Chondrocyte (in vitro differentiated cells): ENCODE measurements around the gene FAM241B. TPM values are rescaled to one million over a fixed set of nuclear protein-coding genes. Genes with fewer than 3 reads are reported as not detected.
A peak's percentile ranks its signal among the peaks of the same experiment; 100 is the strongest.

Experiments
- DNase-seq: peaks from one replicate; pipeline ENCODE4 v3.0.0; 2021; ENCODE audit warnings: mixed read lengths, low spot score
- H3K27ac Mint-ChIP-seq: one replicate; pipeline ENCODE4 v1.8.0; 2021; ENCODE audit warnings: mild to moderate bottlenecking, moderate library complexity, mixed read lengths; ENCODE audit not compliant: unreplicated experiment
- H3K27me3 Mint-ChIP-seq: 2 replicates; pipeline ENCODE4 v1.8.0; 2021; ENCODE audit warnings: low read depth, mixed read lengths
- H3K36me3 Mint-ChIP-seq: 2 replicates; pipeline ENCODE4 v1.8.0; 2021; ENCODE audit warnings: low read depth, mixed read lengths
- H3K4me1 Mint-ChIP-seq: 2 replicates; pipeline ENCODE4 v1.8.0; 2021; ENCODE audit warnings: low read depth, mild to moderate bottlenecking, mixed read lengths
- H3K4me3 Mint-ChIP-seq: one replicate; pipeline ENCODE4 v1.8.0; 2021; ENCODE audit warnings: mild to moderate bottlenecking, moderate library complexity, mixed read lengths; ENCODE audit not compliant: unreplicated experiment
- H3K9me3 Mint-ChIP-seq: 2 replicates; pipeline ENCODE4 v1.8.0; 2021; ENCODE audit warnings: low read depth, mixed read lengths
- total RNA-seq: library from RNA; stranded (reverse); gene quantifications from 3 replicates; pipeline ENCODE4 v1.2.1, GENCODE V29; 2021
- TF ChIP-seq, protein P1 (sequence below): fragments of 200-600 bp; sonication (generic); IDR thresholded peaks from 2 replicates; pipeline ENCODE4 v1.5.0; 2021; ENCODE audit warnings: antibody characterized with exemption, mild to moderate bottlenecking, moderate library complexity

FAM241B gene
- total RNA-seq, 1 donor from 2014 or later = 9.7 TPM

DNA sequence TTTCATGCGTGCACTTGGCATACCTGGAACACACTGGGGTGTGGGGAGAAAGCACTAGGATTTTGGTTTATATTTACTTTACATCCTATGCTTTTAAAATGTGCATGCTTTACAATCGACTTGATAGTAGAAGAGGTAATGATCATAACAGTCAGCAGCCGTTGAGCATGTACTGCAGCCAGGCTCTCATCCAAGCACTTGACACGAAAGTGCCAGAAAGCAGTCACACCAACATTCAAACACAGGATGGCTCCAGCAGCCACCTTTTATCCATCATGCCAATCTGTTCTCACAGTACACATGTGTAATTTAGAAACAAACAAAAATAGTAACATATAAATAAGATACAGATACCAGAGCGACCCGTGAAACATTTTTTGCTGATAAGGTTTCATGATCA, 1.2 kb upstream of the FAM241B start:
- TF ChIP-seq, protein P1, sequence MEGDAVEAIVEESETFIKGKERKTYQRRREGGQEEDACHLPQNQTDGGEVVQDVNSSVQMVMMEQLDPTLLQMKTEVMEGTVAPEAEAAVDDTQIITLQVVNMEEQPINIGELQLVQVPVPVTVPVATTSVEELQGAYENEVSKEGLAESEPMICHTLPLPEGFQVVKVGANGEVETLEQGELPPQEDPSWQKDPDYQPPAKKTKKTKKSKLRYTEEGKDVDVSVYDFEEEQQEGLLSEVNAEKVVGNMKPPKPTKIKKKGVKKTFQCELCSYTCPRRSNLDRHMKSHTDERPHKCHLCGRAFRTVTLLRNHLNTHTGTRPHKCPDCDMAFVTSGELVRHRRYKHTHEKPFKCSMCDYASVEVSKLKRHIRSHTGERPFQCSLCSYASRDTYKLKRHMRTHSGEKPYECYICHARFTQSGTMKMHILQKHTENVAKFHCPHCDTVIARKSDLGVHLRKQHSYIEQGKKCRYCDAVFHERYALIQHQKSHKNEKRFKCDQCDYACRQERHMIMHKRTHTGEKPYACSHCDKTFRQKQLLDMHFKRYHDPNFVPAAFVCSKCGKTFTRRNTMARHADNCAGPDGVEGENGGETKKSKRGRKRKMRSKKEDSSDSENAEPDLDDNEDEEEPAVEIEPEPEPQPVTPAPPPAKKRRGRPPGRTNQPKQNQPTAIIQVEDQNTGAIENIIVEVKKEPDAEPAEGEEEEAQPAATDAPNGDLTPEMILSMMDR = no peak
- H3K27me3 Mint-ChIP-seq = peaks cover 20% of the 10 kb centered on the region
- H3K9me3 Mint-ChIP-seq = peaks cover 9% of the 10 kb centered on the region
- H3K27ac Mint-ChIP-seq = no peak overlapping the region
- H3K4me1 Mint-ChIP-seq = peaks cover 5% of the 10 kb centered on the region
- H3K36me3 Mint-ChIP-seq = peaks cover 12% of the 10 kb centered on the region
- no peak for DNase-seq
- H3K4me3 Mint-ChIP-seq = no peak overlapping the region

DNA sequence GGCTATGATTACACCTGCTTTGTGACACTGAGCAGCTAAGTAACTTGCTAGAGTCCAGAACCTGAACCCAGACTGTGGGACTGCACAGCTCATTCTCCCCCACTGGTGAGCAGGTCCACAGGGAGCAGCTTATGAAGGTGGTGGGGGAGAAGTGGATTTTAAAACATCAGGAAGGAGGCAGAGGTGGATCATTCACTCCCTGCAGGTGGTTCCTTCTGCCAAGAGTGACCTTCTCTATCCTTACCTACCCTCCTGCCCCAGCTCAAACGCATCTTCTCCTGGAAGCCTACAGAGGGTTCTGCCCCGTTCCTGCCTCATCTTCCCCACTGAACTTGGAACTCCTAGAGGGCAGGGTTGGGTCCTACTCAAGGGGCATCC, 539 bp upstream of the FAM241B start:
- DNase-seq = no peak
- TF ChIP-seq, protein P1 = no peak
- H3K36me3 Mint-ChIP-seq = peaks cover 12% of the 10 kb centered on the region
- H3K9me3 Mint-ChIP-seq = peaks cover 3% of the 10 kb centered on the region
- H3K4me1 Mint-ChIP-seq = peaks cover 5% of the 10 kb centered on the region
- H3K4me3 Mint-ChIP-seq = peak overlapping the region; percentile 67
- no peak overlapping the region for H3K27ac Mint-ChIP-seq
- H3K27me3 Mint-ChIP-seq = peaks cover 15% of the 10 kb centered on the region

DNA sequence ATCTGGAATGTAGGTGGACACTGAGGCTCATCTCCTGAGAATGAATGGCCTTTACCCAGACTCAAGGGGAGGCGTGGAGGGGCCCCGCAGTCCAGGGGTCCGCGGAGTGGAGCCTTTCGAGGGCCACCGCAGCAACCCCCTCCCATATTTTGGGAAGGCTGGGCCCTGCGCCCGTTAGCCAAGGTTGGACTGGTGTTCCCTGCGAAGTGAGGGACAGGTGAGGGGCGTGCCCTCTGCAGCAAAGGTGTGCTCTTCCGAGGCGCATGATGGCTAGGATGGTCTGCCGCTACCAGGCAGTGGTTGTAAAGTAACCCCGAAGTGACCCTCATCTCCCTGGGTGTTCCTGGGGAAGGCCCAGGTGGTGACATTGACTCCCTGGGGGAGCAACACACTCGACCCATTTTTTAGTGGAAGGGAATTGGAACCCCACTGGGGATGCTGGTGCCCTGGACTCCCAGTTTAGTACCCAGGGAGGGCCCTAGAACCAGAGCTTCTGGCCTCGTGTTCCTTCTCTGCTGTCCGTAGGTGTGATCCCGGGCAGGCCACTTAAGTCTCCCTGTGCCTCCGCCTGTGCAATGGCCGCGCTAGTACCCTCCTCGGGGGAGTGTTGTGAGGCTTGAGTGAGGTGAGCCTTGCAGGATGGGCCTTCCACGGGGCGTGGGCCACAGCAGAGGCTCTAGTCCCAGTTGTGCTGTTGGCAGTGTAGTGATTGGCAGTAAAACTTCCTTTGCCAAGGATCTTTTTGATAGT, 779 bp downstream of the FAM241B start:
- H3K27ac Mint-ChIP-seq = no peak overlapping the region
- peaks cover 8% of the 10 kb centered on the region for H3K27me3 Mint-ChIP-seq
- H3K4me1 Mint-ChIP-seq = peaks cover 5% of the 10 kb centered on the region
- H3K36me3 Mint-ChIP-seq = peaks cover 12% of the 10 kb centered on the region
- no peak for DNase-seq
- no peaks in the 10 kb centered on the region for H3K9me3 Mint-ChIP-seq
- TF ChIP-seq, protein P1 = no peak
- H3K4me3 Mint-ChIP-seq = peak overlapping the region; percentile 61

DNA sequence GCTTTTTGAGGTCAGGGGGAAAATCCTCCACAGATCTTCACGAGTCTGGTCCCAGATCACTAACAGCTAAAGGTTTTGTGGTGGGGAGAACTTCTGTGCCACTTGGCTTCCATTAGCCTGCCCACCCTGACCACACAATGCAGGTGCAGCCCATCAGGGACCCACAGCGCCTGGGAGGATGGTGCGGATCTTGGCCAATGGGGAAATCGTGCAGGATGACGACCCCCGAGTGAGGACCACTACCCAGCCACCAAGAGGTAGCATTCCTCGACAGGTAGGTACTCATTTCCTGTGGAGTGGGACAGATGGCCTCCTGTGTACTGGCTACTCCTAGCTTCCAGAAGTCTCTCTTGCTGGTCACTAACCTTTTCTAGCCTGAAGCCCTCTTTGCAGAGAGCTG, 1.5 kb downstream of the FAM241B start:
- no peak overlapping the region for H3K27ac Mint-ChIP-seq
- DNase-seq = no peak
- peaks cover 5% of the 10 kb centered on the region for H3K4me1 Mint-ChIP-seq
- no peaks in the 10 kb centered on the region for H3K9me3 Mint-ChIP-seq
- no peak overlapping the region for H3K4me3 Mint-ChIP-seq
- peaks cover 5% of the 10 kb centered on the region for H3K27me3 Mint-ChIP-seq
- TF ChIP-seq, protein P1 = no peak
- H3K36me3 Mint-ChIP-seq = peaks cover 12% of the 10 kb centered on the region

DNA sequence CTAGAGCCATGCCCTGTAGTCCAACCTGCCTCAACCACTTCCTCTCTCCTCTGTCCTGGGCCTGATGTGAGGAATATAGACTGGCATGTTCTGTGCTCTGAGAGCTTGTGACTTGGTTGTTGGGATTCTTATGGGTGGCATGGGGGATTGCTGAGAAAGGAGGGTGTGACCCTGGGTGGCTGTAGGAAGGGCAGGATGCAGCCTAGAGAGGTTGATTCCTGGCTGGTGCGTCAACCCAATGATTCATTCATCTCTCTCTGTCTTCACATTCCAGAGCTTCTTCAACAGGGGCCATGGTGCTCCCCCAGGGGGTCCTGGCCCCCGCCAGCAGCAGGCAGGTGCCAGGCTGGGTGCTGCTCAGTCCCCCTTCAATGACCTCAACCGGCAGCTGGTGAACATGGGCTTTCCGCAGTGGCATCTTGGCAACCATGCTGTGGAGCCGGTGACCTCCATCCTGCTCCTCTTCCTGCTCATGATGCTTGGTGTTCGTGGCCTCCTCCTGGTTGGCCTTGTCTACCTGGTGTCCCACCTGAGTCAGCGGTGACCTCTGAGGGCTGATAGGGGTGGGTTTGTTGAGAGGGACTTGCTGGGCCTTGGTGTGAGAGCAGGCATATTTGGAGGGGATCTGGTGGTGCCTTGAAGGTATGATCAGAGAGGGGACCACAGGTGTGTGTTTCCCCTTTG, 2.6 kb downstream of the FAM241B start:
- Mint-ChIP-seq H3K36me3 (peaks cover 12% of the 10 kb centered on the region), H3K27ac (no peak overlapping the region), H3K4me3 (no peak overlapping the region), H3K9me3 (no peaks in the 10 kb centered on the region), H3K4me1 (peaks cover 8% of the 10 kb centered on the region), H3K27me3 (peaks cover 2% of the 10 kb centered on the region)
- TF ChIP-seq, protein P1 = no peak
- no peak for DNase-seq
